AG04449 (cell line): ENCODE results near the gene C1QL4.

Source experiments
- CTCF ChIA-PET: fragments of 350-600 bp; formaldehyde crosslinking; extraction: SDS; loops from one replicate; lab custom pipeline; 2021; ENCODE audit warnings: antibody characterized with exemption; lab: Yijun Ruan, JAX
- POLR2A ChIA-PET: fragments of 400-600, 350-600 bp; formaldehyde crosslinking; extraction: SDS; loops from one replicate; lab custom pipeline; 2020; ENCODE audit warnings: antibody characterized with exemption, inconsistent platforms; lab: Yijun Ruan, JAX
- DNase-seq: peaks from one replicate; pipeline ENCODE4 v3.0.0-alpha.2; 2010; ENCODE audit warnings: low read depth, low spot score
- H3K4me3 ChIP-seq: 2 replicates; pipeline ENCODE4 v1.5.1; 2011; ENCODE audit warnings: low read depth, mild to moderate bottlenecking, control low read depth, low read length
- CTCF ChIP-seq: IDR thresholded peaks from one replicate; pipeline ENCODE4 v1.5.1; 2011; ENCODE audit warnings: mild to moderate bottlenecking, moderate library complexity, low read length, control low read depth, inconsistent platforms; ENCODE audit not compliant: insufficient read depth; ENCODE audit errors: missing control alignments

Gene C1QL4

GRCh38 chr12:49339464-49339861, 2.5 kb upstream of the C1QL4 start:
- no peak overlapping the region for H3K4me3 ChIP-seq
- no peak for TF ChIP-seq CTCF
- ChIA-PET POLR2A (no interaction called here), CTCF (interaction anchor here (0.9 to 12.8 kb wide), 5 partner anchors 14 to 175 kb away, joined by 3 to 424 read pairs (median 32); partner anchors contain the start of genes DNAJC22 and TROAP)
- DNase-seq = no peak

- H3K4me3 ChIP-seq = no peak overlapping the region
- no peak for TF ChIP-seq CTCF
- ChIA-PET POLR2A (no interaction called here), CTCF (interaction anchor here (0.9 to 12.8 kb wide), 7 partner anchors 14 to 248 kb away, joined by 3 to 424 read pairs (median 7); partner anchors contain the start of genes DNAJC22 and TROAP)
- no peak for DNase-seq
Observed at GRCh38 chr12:49338830-49339463, 2.0 kb upstream of the C1QL4 start.

GRCh38 chr12:49335955-49336644, 888 bp downstream of the C1QL4 start:
- H3K4me3 ChIP-seq = no peak overlapping the region
- TF ChIP-seq CTCF = no peak
- no peak for DNase-seq
- CTCF ChIA-PET = interaction anchor here (1.0 to 12.8 kb wide), 12 partner anchors 12 to 245 kb away, joined by 3 to 424 read pairs (median 7); partner anchors contain the start of genes DNAJC22, PRPH, SPATS2 and TROAP
- POLR2A ChIA-PET = interaction anchor here (1.0 kb wide), 1 partner anchor 13 kb away, joined by 3 read pairs; the partner anchor contains the start of gene TROAP

GRCh38 chr12:49335118-49335954, 1.7 kb downstream of the C1QL4 start:
- H3K4me3 ChIP-seq = no peak overlapping the region
- no peak for DNase-seq
- no peak for TF ChIP-seq CTCF
- ChIA-PET CTCF (interaction anchor here (1.0 to 12.8 kb wide), 11 partner anchors 7 to 246 kb away, joined by 3 to 424 read pairs (median 13); partner anchors contain the start of genes DNAJC22 and TROAP), POLR2A (interaction anchor here (1.0 kb wide), 1 partner anchor 13 kb away, joined by 3 read pairs; the partner anchor contains the start of gene TROAP)

GRCh38 chr12:49334681-49335080, 2.3 kb downstream of the C1QL4 start:
- ChIA-PET CTCF (interaction anchor here (1.0 to 12.8 kb wide), 9 partner anchors 8 to 247 kb away, joined by 3 to 424 read pairs (median 13); partner anchors contain the start of genes DNAJC22 and TROAP), POLR2A (no interaction called here)
- H3K4me3 ChIP-seq = no peak overlapping the region
- DNase-seq = no peak
- no peak for TF ChIP-seq CTCF
